HG03280 (cell line): ENCODE results near the gene NECAB2.

Experiments
- ATAC-seq: cut with Tn5 transposase; IDR thresholded peaks from one replicate; pipeline ENCODE4 v1.9.1; 2021; ENCODE audit warnings: mild to moderate bottlenecking, moderate library complexity; ENCODE audit not compliant: unreplicated experiment

The NECAB2 gene

DNA sequence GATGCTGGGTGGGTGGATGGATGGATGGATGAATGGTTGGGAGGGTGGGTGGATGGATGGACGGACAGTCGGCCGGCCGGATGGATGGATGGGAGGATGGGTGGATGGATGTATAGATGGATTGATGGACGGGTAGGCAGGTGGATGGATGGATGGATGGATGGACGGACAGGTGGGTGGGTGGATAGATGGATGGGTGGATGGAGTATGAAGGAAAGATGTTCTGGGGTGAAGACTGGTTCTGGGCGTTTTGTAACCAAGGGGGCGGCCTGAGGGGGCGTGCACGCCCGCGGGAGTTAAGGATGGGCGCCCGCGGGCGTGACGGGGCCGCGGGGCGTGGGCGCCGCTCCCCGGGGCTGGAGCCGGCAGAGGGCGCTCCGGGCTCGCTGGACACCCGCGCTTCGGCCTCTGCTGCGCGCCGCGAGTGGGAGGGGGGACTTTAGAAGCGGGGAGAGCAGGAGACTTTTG, at the start of gene NECAB2:
NECAB2 (plus strand) TSS at position 407 of the 468 bp plus-strand sequence. CDS start 405 bp downstream, outside the sequence.
- ATAC-seq = no peak

DNA sequence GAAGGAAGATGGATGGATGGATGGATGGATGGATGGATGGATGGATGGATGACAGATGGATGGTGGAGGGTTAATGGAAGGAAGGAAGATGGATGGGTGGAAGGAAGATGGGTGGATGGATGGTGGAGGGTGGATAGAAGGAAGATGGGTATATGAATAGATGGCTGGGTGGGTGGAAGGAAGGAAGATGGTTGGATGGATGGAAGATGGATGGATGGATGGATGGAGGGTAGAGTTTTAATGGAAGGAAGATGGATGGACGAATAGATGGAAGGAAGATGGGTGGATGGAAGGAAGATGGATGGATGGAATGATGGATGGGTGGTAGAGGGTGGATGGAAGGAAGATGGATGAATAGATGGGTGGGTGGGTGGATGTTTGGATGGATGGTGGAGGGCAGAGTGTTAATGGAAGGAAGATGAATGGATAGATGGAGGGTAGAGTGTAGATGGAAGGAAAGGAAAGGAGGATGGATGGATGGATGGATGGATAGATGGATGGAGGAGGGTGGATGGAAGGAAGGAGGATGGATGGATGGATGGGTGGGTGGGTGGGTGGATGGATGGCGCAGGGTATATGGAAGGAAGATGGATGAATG, 47.1 kb upstream of the NECAB2 start:
- ATAC-seq = no peak

DNA sequence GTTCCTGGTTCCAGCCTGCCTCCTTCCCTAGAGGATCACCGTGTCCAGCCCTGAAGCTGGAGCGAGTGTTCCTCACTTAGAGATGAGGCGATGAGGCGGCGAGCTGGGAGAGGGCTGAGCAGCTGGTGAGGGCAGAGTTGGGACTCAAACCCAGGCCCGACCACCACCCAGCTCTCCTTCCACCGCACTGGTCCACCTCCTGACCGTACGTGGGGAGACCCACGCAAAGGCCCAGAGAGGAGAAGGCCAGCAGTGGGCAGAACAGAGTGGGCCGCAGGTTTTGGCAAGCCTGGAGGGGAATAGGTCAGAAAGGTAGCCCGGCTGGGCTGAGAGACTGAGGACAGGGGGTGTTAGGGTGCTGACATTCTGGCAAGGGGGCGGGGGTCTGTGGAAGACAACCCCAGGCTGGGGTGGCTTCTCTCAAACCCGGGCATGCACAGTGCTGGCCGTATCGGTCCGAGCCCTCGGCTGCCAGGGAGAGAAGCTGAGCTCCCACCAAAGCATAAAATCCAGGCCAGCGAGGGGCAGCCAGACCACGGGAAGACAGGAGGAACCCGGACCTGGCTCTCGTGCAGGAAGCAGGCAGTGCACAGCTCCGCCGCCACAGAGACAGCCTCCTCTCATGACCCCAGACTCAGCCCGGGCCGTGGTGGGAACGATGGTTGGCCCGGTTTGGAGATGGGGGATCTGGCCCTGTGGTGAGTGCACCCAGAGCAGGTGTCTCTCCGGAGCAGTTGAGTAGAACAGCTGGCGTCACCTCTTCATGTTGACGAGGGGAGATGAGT, 44.3 kb upstream of the NECAB2 start:
- no peak for ATAC-seq

DNA sequence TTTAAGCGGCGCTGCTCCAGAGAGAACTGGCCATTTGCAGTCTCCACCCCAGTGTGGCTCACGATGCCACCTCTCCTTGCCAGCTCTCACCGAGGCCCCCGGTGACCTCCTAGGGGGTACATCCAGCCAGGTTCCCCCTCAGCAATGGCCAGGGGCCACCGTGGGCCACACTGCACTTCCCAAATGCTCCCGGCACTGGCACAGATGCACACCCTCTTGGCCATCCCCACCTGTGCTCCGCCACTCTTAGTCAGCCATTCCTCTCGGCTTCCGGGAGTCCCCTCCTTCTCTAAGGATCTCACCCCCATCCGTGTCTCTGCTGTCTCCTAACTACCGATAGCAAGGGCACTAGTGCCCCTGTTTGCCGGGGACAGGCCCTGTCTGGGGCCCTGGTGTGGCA, 43.4 kb upstream of the NECAB2 start:
- ATAC-seq = no peak

DNA sequence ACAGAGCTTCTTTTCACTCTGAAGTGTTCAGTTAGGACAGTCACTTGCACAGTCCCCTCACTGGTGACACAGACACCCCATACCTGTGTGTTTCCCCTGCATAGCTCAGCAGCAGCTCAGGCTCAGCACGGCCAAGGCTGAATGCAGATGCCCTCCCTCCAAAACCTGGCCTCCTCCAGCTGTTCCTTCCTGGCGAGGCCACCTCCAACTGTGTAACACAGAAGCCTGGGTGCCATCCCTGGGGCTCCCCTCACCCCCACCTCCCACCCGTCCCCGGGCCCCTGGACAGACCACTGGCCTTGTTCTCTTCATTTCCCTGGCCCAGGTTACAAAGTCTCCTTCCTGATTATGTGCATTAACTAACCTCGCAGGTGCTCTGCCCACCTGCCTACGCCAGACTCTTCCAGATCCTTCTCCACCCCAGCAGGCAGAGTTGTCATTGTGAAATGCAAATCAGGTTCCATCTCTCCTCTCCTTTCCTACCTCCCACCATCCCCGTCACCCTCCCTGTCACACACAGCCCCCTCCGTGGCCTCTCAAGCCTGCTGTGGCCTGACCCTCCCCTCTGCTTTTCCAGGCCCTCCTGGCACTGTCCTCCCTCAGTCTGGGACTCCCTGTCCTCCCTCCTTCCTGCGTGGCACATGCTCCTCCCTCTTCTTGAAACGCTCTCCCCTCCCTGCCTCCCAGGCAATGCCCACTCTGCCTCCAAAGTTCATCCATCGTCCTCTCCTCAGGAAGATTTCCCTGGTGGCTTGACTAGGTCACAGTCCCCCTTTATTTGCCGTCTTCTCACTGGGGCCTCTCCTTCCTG, 42.7 kb upstream of the NECAB2 start:
- no peak for ATAC-seq

DNA sequence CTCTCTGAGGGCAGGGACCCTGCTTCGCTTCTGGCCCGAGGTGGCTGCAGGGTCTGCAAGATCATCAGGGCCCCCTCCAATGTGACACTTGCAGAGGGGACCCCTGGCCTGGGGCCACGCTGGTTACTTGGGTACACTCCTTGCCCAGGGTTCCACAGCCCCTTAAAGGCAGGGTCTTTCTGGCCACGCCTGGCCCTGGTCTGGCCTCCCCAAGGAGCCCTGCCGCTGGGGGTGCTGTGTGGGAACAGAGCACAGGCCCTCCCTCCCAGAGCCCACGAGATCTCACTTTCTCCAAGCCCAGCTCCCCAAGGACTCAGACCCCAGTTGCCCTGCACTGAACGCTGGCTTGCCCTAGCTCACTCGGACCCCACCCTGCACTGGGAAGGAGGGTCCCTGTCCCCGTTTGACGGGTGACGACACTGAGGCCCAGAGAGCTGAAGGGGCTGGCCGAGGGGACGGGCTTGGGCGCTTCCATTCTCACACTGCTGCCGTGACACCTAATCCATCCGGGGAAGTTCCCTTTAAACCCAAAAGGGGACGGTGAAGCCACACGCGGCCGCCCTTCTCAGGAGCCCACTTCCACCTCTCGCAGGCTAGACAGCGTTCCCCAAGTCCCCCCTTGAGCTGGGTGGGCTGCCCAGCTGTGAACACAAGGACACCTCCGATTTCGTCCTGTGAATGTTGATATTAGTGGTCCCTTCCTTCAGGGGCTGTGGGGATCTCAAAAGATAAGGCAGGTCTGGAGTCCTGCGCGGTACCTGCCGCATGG, 41.9 kb upstream of the NECAB2 start:
- no peak for ATAC-seq

DNA sequence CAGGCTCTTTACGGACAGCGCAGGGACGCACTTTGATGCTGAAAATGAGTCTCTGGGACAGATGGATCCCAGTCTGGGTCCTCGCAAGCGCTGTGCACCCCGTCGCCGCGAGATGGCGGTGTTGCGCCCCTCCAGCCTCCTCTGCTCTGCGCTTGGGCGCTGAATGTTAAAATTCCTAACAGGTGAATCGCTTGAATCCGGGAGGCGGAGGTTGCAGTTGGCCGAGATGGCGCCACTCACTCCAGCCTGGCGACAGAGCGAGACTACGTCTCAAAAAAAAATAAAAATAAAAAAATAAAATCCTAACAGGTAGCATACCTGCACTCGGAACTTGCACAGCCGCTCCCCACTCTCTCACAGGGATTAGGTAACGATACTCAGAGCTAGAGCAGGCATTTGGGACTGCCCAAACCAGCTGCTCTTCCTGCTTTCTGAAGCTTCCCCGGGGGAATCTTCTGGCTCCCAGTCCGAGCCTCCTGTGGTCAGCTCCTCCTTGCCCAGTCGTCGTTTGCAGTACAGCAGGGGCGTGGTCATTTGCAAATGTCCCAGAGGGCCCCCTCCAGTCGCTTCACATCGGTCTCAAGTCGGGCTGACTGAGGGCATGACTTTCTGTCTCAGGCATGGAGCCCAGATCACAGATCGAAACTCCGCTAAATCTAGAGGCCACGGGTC, 41.2 kb upstream of the NECAB2 start:
- ATAC-seq = no peak

DNA sequence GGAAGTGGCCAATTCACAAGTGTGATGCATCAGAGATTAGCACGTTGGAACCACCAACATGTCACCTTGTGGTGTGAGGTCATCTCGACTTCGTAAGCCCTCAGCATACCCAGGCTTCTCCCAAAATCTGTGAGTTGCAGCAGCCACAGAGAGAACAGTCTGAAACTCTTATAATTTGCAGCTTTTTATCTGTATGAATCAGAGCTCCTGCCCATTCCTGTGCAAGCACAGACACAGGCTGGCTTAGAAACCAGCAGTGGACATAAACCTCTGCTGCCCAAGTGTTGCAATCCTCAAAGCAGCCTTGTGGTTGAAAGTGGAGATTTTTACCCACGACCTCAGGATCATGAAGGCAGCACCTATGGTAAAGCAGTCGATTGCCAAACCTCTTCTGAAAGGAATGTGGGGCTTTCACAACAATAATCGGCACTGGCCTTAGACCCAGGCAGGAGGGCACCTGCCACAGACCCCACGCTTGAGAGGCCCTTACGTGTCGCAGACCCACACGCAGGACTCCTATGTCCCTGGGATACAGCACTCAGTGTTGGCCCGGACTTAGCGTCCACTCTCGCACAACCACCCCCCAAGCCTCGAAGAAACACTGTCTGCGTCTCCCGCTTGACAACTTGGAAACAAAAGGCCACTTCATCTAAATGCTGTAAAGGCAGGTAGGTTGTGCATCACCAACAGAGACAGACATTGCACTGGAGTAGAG, 39.5 kb upstream of the NECAB2 start:
- no peak for ATAC-seq

DNA sequence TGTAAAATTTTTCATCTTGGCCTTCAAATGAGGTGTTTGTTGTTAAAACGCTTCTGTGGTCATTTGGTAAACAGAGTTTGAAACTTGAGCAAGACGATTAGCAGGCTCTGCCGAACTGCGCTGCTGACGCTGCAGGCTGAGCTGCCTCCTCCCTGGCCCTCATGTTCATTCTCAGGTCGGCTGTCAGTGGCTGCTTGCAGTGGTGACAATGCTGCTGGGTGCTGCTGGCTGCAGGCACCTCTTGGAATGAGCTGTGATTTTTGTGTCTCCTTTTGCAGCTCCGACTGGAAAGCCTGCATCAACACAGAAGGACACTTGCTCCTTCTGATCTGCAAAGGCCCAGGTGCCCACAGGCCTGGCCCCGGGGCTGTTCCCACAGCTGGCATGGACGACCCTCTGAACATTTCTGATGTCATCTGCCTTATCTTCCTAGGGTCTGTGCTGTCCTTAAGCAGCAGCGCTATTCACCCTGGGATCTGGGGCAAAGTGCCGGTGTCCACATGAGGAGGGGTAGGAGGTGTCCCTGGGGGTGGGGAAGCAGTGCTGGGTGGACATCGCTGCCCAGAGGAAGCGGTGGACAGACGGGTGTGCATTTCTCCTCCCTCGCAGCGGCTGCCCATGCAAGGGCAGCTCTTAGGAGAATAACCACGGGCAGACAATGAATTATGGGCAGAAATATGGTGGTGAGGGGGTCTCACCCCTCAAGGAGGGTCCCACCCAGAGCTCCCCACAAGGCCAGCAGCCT, 38.1 kb upstream of the NECAB2 start:
- no peak for ATAC-seq

DNA sequence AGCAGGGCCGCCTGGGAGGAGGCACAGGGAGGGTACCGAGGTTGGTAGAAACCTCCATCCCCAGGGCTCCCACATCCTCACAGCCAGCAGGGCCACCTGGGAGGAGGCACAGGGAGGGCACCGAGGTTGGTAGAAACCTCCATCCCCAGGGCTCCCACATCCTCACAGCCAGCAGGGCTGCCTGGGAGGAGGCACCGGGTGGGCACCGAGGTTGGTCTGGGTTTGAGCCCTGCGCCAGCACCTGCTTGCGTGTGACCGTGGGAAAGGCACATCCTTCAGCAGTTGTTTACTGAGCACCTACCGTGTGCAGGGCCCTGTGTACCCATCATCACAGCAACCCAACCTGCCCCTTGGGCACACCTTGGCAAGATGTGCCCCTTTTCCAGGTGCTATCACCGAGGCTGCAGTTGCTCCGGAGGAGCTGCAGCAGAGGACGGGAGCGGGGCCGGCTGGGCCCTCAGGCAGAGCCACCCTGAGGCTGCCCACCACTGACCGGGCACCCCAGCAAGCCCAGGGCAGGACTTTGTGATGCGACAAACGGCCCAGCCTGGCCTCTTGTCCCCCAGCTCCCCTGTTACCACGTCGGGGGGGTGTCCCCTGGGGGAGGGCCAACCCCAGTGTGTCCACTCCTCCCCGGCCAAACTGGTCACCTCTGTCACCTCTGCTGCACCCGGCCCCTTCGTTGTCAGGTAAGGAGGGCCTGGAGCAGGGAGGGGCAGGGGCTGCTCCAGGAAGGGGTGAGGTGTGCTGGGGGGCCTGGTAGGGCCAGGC, 37.1 kb upstream of the NECAB2 start:
- ATAC-seq = no peak

DNA sequence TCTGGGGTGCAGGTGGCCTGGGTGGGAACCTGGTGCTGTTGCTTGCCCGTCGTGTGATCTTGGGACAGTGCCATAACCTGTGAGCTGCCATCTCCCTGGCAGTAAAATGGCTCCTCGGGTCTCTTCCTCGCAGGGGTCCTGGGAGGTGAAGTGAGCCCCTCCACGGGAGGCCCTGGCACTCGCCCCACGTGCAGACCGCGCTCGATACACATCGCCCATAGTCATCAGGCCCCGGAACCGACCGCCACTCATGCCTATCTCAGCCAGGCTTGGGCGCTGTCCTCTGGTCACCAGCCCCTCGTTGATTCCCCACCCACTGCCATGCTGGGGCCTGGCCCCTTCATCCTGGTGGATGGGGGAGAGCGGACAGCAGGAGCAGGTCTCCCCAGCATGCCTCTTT, 36.5 kb upstream of the NECAB2 start:
- ATAC-seq = no peak

DNA sequence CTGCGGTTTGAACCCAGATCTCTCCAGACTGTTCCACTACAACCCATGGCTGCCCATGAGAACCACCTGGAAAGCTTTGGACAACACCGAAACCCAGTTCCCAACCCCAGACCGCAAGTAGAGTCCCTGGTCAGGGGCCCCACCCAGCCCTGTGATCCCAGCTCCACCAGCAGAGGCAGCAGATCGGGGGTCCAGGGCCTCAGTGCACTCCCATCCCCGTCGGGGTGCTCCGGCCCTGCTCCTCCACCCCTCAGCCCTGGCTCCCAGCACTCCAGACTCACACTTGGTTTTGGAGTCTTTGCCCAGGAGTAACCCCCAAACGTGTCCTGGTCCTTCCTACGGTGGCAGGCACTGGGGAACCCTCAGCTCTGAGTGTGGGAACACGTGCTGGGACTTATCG, 35.7 kb upstream of the NECAB2 start:
- no peak for ATAC-seq

DNA sequence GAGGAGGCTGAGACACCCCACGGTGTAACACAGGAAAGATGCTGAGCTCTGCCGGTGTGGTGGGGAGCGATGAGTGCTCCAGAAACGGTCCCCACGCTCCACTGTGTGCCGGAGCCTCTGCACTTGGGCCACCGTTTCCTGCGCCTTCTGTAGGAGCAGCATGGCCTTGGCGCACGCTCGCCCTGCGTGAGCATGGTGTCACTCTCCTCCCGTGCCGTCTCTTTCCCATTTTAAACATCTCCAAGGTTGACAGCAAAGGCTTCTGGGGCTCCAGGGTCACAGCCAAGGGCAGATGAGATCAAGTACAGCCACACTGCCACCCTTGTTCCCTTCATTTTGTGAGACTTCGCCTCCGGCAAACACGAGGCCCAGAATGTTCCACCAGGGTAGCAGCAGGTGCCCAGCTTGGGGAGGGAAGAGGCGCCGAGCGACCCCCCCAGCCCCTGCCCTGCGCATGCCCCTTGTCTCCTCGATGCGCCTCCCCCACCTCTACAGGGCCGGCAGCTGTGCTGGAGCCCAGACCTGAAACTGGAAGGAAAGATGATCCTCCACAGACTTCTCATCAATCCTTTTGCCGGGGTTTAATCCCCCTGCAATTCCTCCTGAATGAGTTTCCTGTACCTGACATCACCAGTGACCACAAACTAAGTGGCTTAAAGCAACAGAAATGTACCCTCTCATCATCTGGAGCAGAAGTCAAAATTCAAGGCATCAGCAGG, 34.9 kb upstream of the NECAB2 start:
- ATAC-seq = no peak

DNA sequence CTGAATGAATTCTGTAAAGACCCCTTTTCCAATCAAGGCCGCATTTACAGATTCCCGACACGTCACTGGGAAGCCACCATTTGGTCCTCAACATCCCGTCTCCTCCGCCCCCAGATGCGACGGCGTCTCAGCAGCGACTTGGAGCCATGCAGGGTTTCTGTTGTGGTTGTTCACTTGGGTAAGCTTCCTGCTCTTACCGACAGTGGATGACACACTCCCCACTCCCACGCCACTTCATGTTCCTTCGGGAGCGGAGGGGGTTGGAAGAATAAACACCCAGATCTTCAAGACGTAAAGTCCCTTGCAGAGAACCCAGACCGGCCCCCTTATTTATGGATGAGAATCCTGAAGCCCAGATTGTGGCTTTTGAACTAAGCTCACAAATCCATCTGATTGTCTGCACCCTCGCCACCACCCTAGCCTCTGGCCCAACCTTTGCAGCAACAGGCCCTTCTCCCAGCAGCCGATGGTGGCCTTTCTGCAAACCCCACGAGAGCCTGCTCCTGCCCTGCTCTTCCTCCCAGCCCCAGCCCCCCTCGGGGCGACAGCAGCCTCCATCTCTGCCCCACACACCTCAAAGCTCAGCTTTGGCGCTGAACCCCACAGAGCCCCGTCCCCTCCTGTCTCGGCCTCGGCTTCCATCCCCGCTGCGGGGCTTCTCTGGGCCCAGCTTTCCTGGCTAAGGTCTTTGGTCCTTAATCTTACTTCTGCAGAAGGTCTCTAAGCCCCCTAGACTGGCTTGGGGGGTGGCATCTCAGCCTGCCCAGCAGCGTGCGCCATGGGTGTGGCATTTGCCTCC, 34.0 kb upstream of the NECAB2 start:
- no peak for ATAC-seq

DNA sequence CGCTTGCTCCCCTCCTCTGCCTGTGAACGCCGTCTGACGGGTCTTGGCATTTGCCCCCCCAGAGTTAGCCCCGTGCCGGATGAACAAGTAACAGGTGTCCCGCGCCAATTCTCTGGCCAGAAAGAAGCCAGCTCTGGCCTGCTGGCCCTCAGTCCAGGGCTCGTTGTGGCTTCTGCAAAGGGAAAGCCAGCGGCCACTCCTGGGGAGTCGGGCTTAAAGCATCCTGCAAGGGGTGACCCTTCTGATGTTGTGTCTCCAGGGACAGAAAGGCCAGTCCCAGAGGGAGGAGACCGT, 33.4 kb upstream of the NECAB2 start:
- ATAC-seq = no peak

DNA sequence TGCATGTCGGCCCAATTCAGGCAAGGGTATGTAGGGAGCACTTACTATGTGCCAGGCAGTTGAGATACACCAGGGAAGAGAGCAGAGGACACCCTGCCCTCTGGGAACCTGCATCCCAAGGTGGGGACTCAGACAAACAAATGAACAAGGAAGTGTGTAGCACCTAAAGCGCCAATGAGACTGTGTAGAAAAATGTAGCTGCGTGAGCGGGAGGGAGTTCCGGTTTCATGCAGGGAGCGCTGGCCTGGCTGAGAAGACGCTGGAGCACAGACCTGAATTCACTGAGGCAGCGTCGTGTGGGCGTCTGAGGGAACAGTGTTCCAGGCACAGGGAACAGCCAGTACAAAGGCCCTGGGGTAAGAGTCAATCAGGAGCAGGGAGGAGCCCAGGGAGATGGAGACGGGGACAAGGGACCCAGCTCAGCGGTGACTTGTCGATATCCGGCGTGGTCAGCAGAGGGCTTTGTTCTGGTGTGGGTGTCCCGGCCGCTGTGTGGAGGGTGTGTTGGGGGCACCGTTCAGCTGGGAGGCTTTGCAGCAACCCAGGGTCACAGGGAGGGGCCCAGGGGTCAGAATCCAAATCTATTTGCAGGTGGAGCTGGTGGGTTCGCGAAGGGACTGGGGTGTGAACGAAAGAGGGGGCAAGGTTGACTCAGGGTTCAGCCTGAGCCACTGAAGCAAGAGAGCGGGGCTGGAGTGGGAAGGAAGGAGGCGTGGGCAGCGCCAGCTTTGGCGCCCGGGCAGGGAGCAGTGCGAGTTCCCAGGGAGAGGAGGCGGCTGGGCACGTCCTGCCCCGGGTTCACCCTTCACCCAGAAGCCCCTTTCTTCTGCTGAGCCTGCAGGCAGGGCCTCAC, 32.8 kb upstream of the NECAB2 start:
- no peak for ATAC-seq
